ENCODE measurements around the gene CIDEB. TPM values are rescaled to one million over a fixed set of nuclear protein-coding genes. Genes with fewer than 3 reads are reported as not detected.
A peak's percentile ranks its signal among the peaks of the same experiment; 100 is the strongest.

Gene CIDEB
- total RNA-seq, 1 donor, result 0.36 TPM

GRCh38 chr14:24339284-24340151 is 31.7 kb upstream of the CIDEB start, which contains the start of gene RIPK3:
RIPK3 (minus strand) TSS chr14:24339991; CDS start chr14:24339826, 165 bp downstream.
- H3K36me3 ChIP-seq (ENCODE audit: insufficient read depth, low read length), result no peaks in the 10 kb centered on the region
- peak within 1 kb of the TSS; percentile 69 for H3K4me2 ChIP-seq (ENCODE audit: insufficient read depth, low read length)
- H3K79me2 ChIP-seq (ENCODE audit: insufficient read depth, low read length), result peaks cover 4% of the 10 kb centered on the region
- peaks cover 4% of the 10 kb centered on the region for H3K27me3 ChIP-seq (ENCODE audit: insufficient read depth, low read length)
- peaks cover 26% of the 10 kb centered on the region for H3K4me1 ChIP-seq (ENCODE audit: insufficient read depth, low read length)
- H4K20me1 ChIP-seq (ENCODE audit: insufficient read depth, low read length), result no peaks in the 10 kb centered on the region
- H3K9me3 ChIP-seq (ENCODE audit: low read depth, low read length), result no peaks in the 10 kb centered on the region
- peak within 1 kb of the TSS; percentile 86 for H2AFZ ChIP-seq (ENCODE audit: low read length)
- peak within 1 kb of the TSS; percentile 72 for H3K4me3 ChIP-seq (ENCODE audit: insufficient read depth, low read length)
- no peak for TF ChIP-seq CTCF (IDR thresholded peaks at IDR 0.05; ENCODE audit: extremely low read depth, low read depth, low read length)
- H3K27ac ChIP-seq (ENCODE audit: low read depth, low read length), result no peak within 1 kb of the TSS
- DNase-seq (ENCODE audit: insufficient read length, low spot score, missing footprints), result peak; percentile 85

GRCh38 chr14:24338843-24339242 is 31.1 kb upstream of the CIDEB start:
- H3K4me2 ChIP-seq (ENCODE audit: insufficient read depth, low read length), result peak overlapping the region; percentile 69
- no peaks in the 10 kb centered on the region for H3K36me3 ChIP-seq (ENCODE audit: insufficient read depth, low read length)
- H3K4me1 ChIP-seq (ENCODE audit: insufficient read depth, low read length), result peaks cover 25% of the 10 kb centered on the region
- H2AFZ ChIP-seq (ENCODE audit: low read length), result peak overlapping the region; percentile 86
- peaks cover 4% of the 10 kb centered on the region for H3K27me3 ChIP-seq (ENCODE audit: insufficient read depth, low read length)
- TF ChIP-seq CTCF (IDR thresholded peaks at IDR 0.05; ENCODE audit: extremely low read depth, low read depth, low read length), result no peak
- H3K79me2 ChIP-seq (ENCODE audit: insufficient read depth, low read length), result peaks cover 4% of the 10 kb centered on the region
- H3K4me3 ChIP-seq (ENCODE audit: insufficient read depth, low read length), result peak overlapping the region; percentile 72
- H3K9me3 ChIP-seq (ENCODE audit: low read depth, low read length), result no peaks in the 10 kb centered on the region
- DNase-seq (ENCODE audit: insufficient read length, low spot score, missing footprints), result no peak
- no peak overlapping the region for H3K27ac ChIP-seq (ENCODE audit: low read depth, low read length)
- no peaks in the 10 kb centered on the region for H4K20me1 ChIP-seq (ENCODE audit: insufficient read depth, low read length)

GRCh38 chr14:24337824-24338175 is 30.0 kb upstream of the CIDEB start:
- no peak overlapping the region for H3K4me3 ChIP-seq (ENCODE audit: insufficient read depth, low read length)
- H3K9me3 ChIP-seq (ENCODE audit: low read depth, low read length), result no peaks in the 10 kb centered on the region
- no peak overlapping the region for H3K27ac ChIP-seq (ENCODE audit: low read depth, low read length)
- no peak overlapping the region for H2AFZ ChIP-seq (ENCODE audit: low read length)
- H3K27me3 ChIP-seq (ENCODE audit: insufficient read depth, low read length), result peaks cover 4% of the 10 kb centered on the region
- no peak for TF ChIP-seq CTCF (IDR thresholded peaks at IDR 0.05; ENCODE audit: extremely low read depth, low read depth, low read length)
- no peaks in the 10 kb centered on the region for H4K20me1 ChIP-seq (ENCODE audit: insufficient read depth, low read length)
- H3K4me2 ChIP-seq (ENCODE audit: insufficient read depth, low read length), result no peak overlapping the region
- H3K36me3 ChIP-seq (ENCODE audit: insufficient read depth, low read length), result no peaks in the 10 kb centered on the region
- peaks cover 4% of the 10 kb centered on the region for H3K79me2 ChIP-seq (ENCODE audit: insufficient read depth, low read length)
- DNase-seq (ENCODE audit: insufficient read length, low spot score, missing footprints), result peak; percentile 60
- H3K4me1 ChIP-seq (ENCODE audit: insufficient read depth, low read length), result peaks cover 26% of the 10 kb centered on the region

- no peak overlapping the region for H3K4me2 ChIP-seq (ENCODE audit: insufficient read depth, low read length)
- H3K9me3 ChIP-seq (ENCODE audit: low read depth, low read length), result no peaks in the 10 kb centered on the region
- no peaks in the 10 kb centered on the region for H4K20me1 ChIP-seq (ENCODE audit: insufficient read depth, low read length)
- DNase-seq (ENCODE audit: insufficient read length, low spot score, missing footprints), result peak; percentile 81
- H3K27me3 ChIP-seq (ENCODE audit: insufficient read depth, low read length), result peaks cover 4% of the 10 kb centered on the region
- peaks cover 31% of the 10 kb centered on the region for H3K4me1 ChIP-seq (ENCODE audit: insufficient read depth, low read length)
- no peak for TF ChIP-seq CTCF (IDR thresholded peaks at IDR 0.05; ENCODE audit: extremely low read depth, low read depth, low read length)
- H3K36me3 ChIP-seq (ENCODE audit: insufficient read depth, low read length), result no peaks in the 10 kb centered on the region
- H3K79me2 ChIP-seq (ENCODE audit: insufficient read depth, low read length), result peaks cover 4% of the 10 kb centered on the region
- no peak overlapping the region for H2AFZ ChIP-seq (ENCODE audit: low read length)
- no peak overlapping the region for H3K27ac ChIP-seq (ENCODE audit: low read depth, low read length)
- H3K4me3 ChIP-seq (ENCODE audit: insufficient read depth, low read length), result no peak overlapping the region
Measured at GRCh38 chr14:24337144-24337823, 29.5 kb upstream of the CIDEB start.

Data from osteoblast (primary cell).